Non-pigmented ciliary epithelial cell (primary cell): Measurements from ENCODE around the gene TET1.
"Not testable (repeated sequence)": the region's sequence is repeated elsewhere in the genome, so short reads cannot be mapped to it uniquely, and the experiment has no call there.

Source experiments
- DNase-seq: peaks from one replicate; pipeline ENCODE4 v3.0.0-alpha.2; 2010; ENCODE audit warnings: low read depth

The TET1 gene

GRCh38 chr10:68611227-68611626 lies 51.1 kb downstream of the TET1 start:
- no peak for DNase-seq

- not testable (repeated sequence) for DNase-seq
These were observed 53.8 kb downstream of the TET1 start for GRCh38 chr10:68613974-68614373.

DNA sequence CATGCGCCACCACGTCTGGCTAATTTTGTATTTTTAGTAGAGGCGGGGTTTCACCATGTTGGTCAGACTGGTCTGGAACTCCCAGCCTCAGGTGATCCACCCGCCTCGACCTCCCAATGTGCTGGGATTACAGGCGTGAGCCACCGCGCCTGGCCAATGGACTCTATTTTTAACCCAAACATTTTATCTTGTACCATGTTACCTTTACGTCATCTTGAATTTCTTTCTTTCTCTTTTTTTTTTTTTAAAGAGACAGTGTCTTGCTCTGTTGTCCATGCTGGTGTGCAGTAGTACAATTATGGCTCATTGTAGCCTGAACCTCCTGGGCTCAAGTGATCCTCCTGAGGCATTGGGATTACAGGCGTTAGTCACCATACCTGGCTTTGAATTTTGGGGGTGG lies 57.6 kb downstream of the TET1 start:
- not testable (repeated sequence) for DNase-seq

- no peak for DNase-seq
These were observed 58.1 kb downstream of the TET1 start for GRCh38 chr10:68618234-68618633.

GRCh38 chr10:68619595-68619994 lies 59.5 kb downstream of the TET1 start:
- no peak for DNase-seq

DNA sequence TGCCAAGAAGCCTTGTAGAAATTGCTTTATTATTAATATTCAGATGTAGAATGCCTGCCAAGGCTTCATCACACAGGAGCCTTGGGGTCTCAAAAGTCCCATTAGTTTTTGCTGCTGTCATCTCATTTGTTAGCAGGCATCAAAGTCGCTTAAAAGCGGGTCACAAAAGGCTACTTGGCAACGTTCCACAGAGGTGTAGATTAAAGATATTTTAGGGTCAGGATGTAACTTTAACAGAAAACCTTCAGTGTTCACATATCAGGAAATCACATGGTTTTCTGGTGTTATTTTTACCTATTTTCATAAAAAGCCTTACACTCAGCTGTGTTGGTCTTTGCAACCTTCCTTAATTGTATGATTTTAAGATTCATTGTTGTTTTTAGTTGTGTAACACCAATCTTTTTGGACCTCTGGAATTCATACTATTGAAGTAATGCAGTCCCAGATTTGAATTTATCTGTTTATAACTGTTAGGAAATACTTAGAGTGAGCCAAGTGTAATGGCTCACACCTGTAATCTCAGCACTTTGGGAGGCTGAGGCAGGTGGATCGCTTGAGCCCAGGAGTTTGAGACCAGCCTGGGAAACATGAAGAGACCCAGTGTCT lies 65.3 kb downstream of the TET1 start:
- DNase-seq = no peak

GRCh38 chr10:68628576-68629127 lies 68.5 kb downstream of the TET1 start:
- DNase-seq = no peak

GRCh38 chr10:68632271-68632560 lies 72.1 kb downstream of the TET1 start:
- DNase-seq = not testable (repeated sequence)

GRCh38 chr10:68633281-68633680 lies 73.1 kb downstream of the TET1 start:
- DNase-seq = no peak

- DNase-seq = no peak
These were observed 73.8 kb downstream of the TET1 start for GRCh38 chr10:68633816-68634466.

- no peak for DNase-seq
These were observed 76.2 kb downstream of the TET1 start for GRCh38 chr10:68636335-68636734.

- not testable (repeated sequence) for DNase-seq
These were observed 83.4 kb downstream of the TET1 start for GRCh38 chr10:68643550-68643949.

GRCh38 chr10:68647672-68648341 lies 87.7 kb downstream of the TET1 start:
- peak; percentile 67 for DNase-seq

GRCh38 chr10:68655620-68656126 lies 95.5 kb downstream of the TET1 start:
- DNase-seq = no peak

GRCh38 chr10:68665841-68666240 lies 105.7 kb downstream of the TET1 start:
- peak; percentile 49 for DNase-seq

GRCh38 chr10:68666280-68666760 lies 106.2 kb downstream of the TET1 start:
- peak; percentile 79 for DNase-seq

- no peak for DNase-seq
These were observed 108.1 kb downstream of the TET1 start for GRCh38 chr10:68668231-68668630.

DNA sequence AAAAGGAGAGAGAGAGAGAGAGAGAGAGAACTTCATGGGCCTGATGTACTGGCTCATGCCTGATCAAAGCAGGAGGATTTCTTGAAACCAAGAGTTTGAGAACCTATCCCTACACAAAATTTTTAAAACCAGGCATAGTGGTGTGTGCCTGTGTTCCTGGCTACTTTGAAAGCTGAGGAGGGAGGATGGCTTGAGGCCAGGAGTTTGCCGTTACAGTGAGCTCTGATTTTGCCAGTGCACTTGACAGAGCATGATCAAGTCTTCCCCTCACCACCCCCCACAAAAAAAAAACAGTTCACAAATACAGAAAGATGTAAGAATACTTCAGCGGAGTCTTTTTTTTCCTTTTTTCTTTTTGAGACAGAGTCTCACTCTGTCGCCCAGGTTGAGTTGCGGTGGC lies 108.8 kb downstream of the TET1 start:
- no peak for DNase-seq

DNA sequence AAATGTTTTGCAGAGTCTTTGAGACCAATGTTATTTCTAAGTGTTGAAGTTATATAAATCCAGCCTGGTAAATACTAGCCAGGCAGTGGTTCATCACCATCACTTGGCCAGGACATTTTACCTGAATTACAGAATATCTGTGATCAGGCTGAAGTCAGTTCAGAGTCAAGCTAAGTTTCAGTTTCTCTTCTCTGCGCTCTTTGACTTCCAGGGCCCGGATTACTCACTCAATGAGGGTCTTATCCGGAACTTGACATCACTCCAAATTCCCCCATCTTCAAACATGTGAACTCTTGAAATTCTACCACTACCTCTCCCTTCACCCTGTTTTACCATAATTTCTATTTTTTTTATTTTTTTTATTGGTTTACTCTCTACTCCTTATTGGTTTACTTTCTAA lies 124.3 kb downstream of the TET1 start:
- DNase-seq = no peak

GRCh38 chr10:68696018-68696417 lies 135.9 kb downstream of the TET1 start:
- DNase-seq = no peak

DNA sequence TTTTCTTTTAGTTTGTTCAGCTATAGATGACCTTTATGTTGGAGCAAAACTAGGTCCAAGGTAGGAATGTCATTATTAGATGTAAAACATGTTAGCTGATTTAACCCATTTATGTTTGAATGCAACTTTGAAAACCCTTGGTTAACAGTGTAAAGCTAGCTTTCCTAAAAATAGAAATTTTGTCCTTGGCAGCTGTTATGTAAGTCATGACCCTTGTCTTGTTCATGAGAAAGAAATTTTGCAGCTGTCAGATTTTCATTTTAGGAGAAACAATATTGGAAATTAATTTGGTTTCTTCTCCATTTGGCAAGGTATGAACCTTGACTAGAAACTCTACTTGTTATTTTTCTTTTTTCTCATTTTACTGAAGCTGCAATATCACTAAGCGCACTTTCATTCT lies 137.0 kb downstream of the TET1 start:
- no peak for DNase-seq

DNA sequence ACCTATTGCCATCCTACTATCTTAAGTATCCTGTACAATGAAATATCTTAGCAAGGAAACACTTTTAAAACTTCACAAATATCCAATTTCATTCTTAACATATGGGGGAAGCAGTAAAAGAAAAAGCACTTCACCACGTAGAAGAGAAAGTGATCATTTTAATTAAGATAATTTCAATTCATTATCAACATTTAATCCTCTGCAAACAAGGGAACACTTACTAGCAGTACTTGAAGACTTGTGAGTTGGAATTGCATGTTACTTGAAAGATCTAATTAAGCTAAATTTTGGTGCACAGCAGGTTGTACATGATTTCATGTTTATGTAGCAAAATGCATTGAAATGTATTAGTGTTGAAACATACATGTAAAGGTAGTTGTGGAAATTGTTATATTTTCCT lies 140.1 kb downstream of the TET1 start:
- DNase-seq = no peak

DNA sequence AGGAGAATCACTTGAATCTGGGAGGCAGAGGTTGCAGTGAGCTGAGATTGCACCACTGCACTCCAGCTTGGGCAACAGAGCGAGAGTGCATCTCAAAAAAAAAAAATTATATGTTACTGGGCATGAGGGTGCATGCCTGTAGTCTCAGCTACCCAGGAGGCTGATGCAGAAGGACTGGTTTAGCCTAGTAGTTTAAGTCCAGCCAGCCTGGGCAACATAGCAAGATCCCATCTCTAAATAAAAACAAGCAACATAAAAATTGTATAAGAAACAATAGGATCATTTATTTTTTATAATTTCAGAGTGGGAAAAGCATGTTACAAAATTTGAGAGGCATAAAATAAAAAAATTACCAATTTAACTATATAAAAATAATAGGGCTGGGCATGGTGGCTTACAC lies 145.4 kb downstream of the TET1 start:
- no peak for DNase-seq
